Loucy (cell line): ENCODE results near the gene IPO9.
"Not testable (repeated sequence)": the region's sequence is repeated elsewhere in the genome, so short reads cannot be mapped to it uniquely, and the experiment has no call there.

ENCODE experiments used
- H2AFZ ChIP-seq: fragments of 200-600 bp; sonication (generic); 2 replicates; pipeline ENCODE4 v1.6.0; 2016; ENCODE audit warnings: antibody characterized with exemption, mild to moderate bottlenecking, low read length, moderate library complexity
- H3F3A ChIP-seq: fragments of 200-600 bp; 2 replicates; pipeline ENCODE4 v1.6.0; 2016; ENCODE audit warnings: antibody characterized with exemption, low read depth, mild to moderate bottlenecking
- H3K27me3 ChIP-seq: fragments of 200-600 bp; sonication (generic); 2 replicates; pipeline ENCODE4 v1.6.1; 2014; ENCODE audit warnings: low read length, mild to moderate bottlenecking; ENCODE audit not compliant: insufficient read depth, poor library complexity, severe bottlenecking
- H3K36me3 ChIP-seq: fragments of 200-600 bp; sonication (generic); 2 replicates; pipeline ENCODE4 v1.6.1; 2016; ENCODE audit warnings: low read length; ENCODE audit not compliant: insufficient read depth
- H3K4me1 ChIP-seq: fragments of 200-600 bp; sonication (generic); 2 replicates; pipeline ENCODE4 v1.5.1; 2014; ENCODE audit warnings: low read length, mild to moderate bottlenecking; ENCODE audit not compliant: insufficient read depth, poor library complexity, severe bottlenecking
- H3K4me2 ChIP-seq: fragments of 200-600 bp; sonication (generic); 2 replicates; pipeline ENCODE4 v1.6.0; 2014; ENCODE audit warnings: antibody characterized with exemption, low read length, low read depth, mild to moderate bottlenecking; ENCODE audit not compliant: poor library complexity, severe bottlenecking
- H3K4me3 ChIP-seq: fragments of 200-600 bp; sonication (generic); 2 replicates; pipeline ENCODE4 v1.5.1; 2014; ENCODE audit warnings: low read length, mild to moderate bottlenecking, mixed read lengths; ENCODE audit not compliant: poor library complexity, severe bottlenecking
- H3K79me2 ChIP-seq: fragments of 200-600 bp; sonication (generic); 2 replicates; pipeline ENCODE4 v1.6.1; 2014; ENCODE audit warnings: low read length; ENCODE audit not compliant: insufficient read depth
- H3K9ac ChIP-seq: fragments of 200-600 bp; sonication (generic); 2 replicates; pipeline ENCODE4 v1.6.0; 2014; ENCODE audit warnings: mild to moderate bottlenecking, low read depth, low read length, moderate library complexity; ENCODE audit not compliant: poor library complexity, severe bottlenecking
- H3K9me2 ChIP-seq: fragments of 200-600 bp; sonication (generic); replicated peaks from 2 replicates; pipeline ENCODE4 v1.6.1; 2016; ENCODE audit warnings: low read depth, low read length, mixed read lengths
- H3K9me3 ChIP-seq: fragments of 200-600 bp; sonication (generic); 2 replicates; pipeline ENCODE4 v1.6.1; 2014; ENCODE audit warnings: mild to moderate bottlenecking, antibody characterized with exemption, low read length, low read depth; ENCODE audit not compliant: insufficient read depth
- H4K20me1 ChIP-seq: fragments of 200-600 bp; sonication (generic); 2 replicates; pipeline ENCODE4 v1.6.0; 2014; ENCODE audit warnings: antibody characterized with exemption, low read length, mild to moderate bottlenecking; ENCODE audit not compliant: insufficient read depth, poor library complexity, severe bottlenecking
- EZH2phosphoT487 ChIP-seq: fragments of 200-600 bp; IDR thresholded peaks from 2 replicates; pipeline ENCODE4 v1.6.1; 2018; ENCODE audit warnings: antibody characterized with exemption, mild to moderate bottlenecking, moderate library complexity, borderline replicate concordance
- TF ChIP-seq, protein P1 (sequence below): fragments of 200-600 bp; sonication (generic); conservative IDR thresholded peaks from 2 replicates; pipeline ENCODE4 v1.5.1; 2014; ENCODE audit warnings: mild to moderate bottlenecking, antibody characterized with exemption, low read length

The IPO9 gene

DNA sequence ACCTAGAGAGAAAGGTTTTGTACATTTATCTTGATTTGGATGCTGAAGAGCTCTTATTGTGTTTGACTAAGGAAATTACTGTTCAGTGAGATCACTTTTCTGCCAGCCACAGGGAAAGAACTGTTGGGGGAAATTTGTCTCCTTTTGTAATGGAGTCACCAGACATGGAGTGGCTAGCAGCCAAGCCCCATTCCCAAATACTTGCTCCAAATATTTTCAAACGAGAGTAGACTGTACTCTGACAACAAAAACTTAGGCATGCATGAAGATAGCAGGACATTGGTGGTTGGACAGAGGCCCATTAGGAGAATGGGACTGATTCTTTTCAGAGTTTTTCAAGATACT, 21.1 kb downstream of the IPO9 start:
- Histone ChIP-seq H3K9me3 (no peaks in the 10 kb centered on the region), H3K9me2 (no peaks in the 10 kb centered on the region), H3K79me2 (peaks cover 33% of the 10 kb centered on the region), H3K4me1 (no peaks in the 10 kb centered on the region), H4K20me1 (peaks cover 8% of the 10 kb centered on the region), H2AFZ (no peak overlapping the region), H3K4me3 (no peak overlapping the region), H3K9ac (no peak overlapping the region), H3F3A (no peaks in the 10 kb centered on the region), H3K4me2 (no peak overlapping the region), H3K36me3 (peaks cover 83% of the 10 kb centered on the region), H3K27me3 (no peaks in the 10 kb centered on the region)
- TF ChIP-seq EZH2phosphoT487, result no peak
- TF ChIP-seq, protein P1, sequence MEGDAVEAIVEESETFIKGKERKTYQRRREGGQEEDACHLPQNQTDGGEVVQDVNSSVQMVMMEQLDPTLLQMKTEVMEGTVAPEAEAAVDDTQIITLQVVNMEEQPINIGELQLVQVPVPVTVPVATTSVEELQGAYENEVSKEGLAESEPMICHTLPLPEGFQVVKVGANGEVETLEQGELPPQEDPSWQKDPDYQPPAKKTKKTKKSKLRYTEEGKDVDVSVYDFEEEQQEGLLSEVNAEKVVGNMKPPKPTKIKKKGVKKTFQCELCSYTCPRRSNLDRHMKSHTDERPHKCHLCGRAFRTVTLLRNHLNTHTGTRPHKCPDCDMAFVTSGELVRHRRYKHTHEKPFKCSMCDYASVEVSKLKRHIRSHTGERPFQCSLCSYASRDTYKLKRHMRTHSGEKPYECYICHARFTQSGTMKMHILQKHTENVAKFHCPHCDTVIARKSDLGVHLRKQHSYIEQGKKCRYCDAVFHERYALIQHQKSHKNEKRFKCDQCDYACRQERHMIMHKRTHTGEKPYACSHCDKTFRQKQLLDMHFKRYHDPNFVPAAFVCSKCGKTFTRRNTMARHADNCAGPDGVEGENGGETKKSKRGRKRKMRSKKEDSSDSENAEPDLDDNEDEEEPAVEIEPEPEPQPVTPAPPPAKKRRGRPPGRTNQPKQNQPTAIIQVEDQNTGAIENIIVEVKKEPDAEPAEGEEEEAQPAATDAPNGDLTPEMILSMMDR, result no peak

DNA sequence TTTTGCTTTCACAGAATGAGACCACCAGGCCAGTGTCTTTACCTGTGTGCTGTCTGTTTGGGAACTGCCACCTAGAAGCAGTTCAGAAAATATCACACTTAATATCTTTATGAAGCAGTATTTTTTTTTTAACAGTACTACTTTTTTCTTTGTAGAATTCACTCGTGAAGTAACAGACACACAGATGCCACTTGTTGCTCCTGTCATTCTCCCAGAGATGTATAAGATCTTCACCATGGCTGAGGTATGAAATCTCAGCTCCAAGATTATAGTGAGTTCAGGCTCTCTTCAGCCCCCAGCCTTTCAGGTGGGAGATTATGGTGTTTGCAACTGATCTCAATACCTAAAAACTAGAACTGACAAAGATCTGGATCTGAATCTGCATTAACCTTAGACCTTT, 23.0 kb downstream of the IPO9 start:
- H3K4me1 ChIP-seq, result no peaks in the 10 kb centered on the region
- H3K79me2 ChIP-seq, result peaks cover 14% of the 10 kb centered on the region
- H3K36me3 ChIP-seq, result peaks cover 99% of the 10 kb centered on the region
- no peaks in the 10 kb centered on the region for H3F3A ChIP-seq
- no peaks in the 10 kb centered on the region for H3K9me3 ChIP-seq
- no peak overlapping the region for H3K4me3 ChIP-seq
- H4K20me1 ChIP-seq, result no peaks in the 10 kb centered on the region
- H3K4me2 ChIP-seq, result no peak overlapping the region
- no peak overlapping the region for H3K9ac ChIP-seq
- H2AFZ ChIP-seq, result no peak overlapping the region
- H3K9me2 ChIP-seq, result no peaks in the 10 kb centered on the region
- TF ChIP-seq, protein P1, result no peak
- no peak for TF ChIP-seq EZH2phosphoT487
- no peaks in the 10 kb centered on the region for H3K27me3 ChIP-seq

DNA sequence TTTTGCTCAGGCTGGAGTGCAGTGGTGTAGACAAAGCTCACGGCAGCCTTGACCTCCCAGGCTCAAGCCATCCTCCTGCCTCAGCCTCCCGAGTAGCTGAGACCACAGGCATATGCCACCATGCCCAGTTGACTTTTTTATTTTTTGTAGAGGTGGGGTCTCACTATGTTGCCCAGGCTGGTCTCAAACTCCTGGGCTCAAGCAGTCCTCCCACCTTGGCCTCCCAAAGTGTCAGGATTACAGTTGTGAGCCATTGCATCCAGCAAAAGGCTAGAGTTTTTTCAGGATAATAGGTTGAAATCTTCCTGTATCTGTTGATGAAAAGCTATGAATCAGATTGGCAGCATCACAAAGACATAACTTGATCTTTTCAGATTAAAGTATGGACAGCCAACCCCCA, 27.8 kb downstream of the IPO9 start:
- not testable (repeated sequence) for H3K79me2 ChIP-seq, H3K27me3 ChIP-seq, H3F3A ChIP-seq, H3K9me2 ChIP-seq, H3K9me3 ChIP-seq, H3K4me3 ChIP-seq, H2AFZ ChIP-seq, H3K4me1 ChIP-seq, H3K4me2 ChIP-seq, H3K9ac ChIP-seq, H4K20me1 ChIP-seq
- H3K36me3 ChIP-seq, result peaks cover 92% of the 10 kb centered on the region

DNA sequence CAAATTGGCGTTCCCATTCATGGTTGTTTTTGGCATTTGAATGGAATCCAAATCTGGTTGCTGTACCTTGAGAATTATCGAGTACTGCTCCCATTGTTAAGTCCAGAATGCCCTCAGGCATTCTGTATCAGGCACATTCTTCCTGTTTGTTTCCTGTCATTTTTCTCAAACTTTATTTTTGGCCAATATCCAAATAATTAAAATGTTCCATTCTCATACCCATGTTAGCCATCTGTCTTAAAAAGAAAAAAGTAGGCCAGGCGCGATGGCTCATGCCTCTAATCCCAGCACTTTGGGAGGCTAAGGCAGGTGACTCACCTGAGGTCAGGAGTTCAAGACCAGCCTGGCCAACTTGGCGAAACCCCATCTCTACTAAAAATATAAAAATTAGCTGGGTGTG, 30.5 kb downstream of the IPO9 start:
- H3K36me3 ChIP-seq, result peaks cover 84% of the 10 kb centered on the region
- H3K4me3 ChIP-seq, result no peak overlapping the region
- H3F3A ChIP-seq, result no peaks in the 10 kb centered on the region
- H3K79me2 ChIP-seq, result no peaks in the 10 kb centered on the region
- no peak overlapping the region for H2AFZ ChIP-seq
- H3K4me1 ChIP-seq, result no peaks in the 10 kb centered on the region
- H3K4me2 ChIP-seq, result no peak overlapping the region
- H3K9ac ChIP-seq, result no peak overlapping the region
- no peaks in the 10 kb centered on the region for H4K20me1 ChIP-seq
- TF ChIP-seq, protein P1, result no peak
- no peak for TF ChIP-seq EZH2phosphoT487
- no peaks in the 10 kb centered on the region for H3K27me3 ChIP-seq
- H3K9me3 ChIP-seq, result no peaks in the 10 kb centered on the region
- H3K9me2 ChIP-seq, result no peaks in the 10 kb centered on the region
